CD4-positive, CD25-positive, alpha-beta regulatory T cell (primary cell): ENCODE data around the gene USP31. TPM values are rescaled to one million over a fixed set of nuclear protein-coding genes. Genes with fewer than 3 reads are reported as not detected.
A peak's percentile ranks its signal among the peaks of the same experiment; 100 is the strongest.
"Not testable (repeated sequence)": the region's sequence is repeated elsewhere in the genome, so short reads cannot be mapped to it uniquely, and the experiment has no call there.

Experiments
- ATAC-seq, 2 donors: fragments of 150-1000 bp; cut with Tn5 transposase; one replicate each; pipeline ENCODE4 v1.10.0; 2021; ENCODE audit warnings: low read depth in 2 of 2, moderate number of reproducible peaks in 2 of 2, moderate library complexity in 1 of 2
- DNase-seq, 3 donors: peaks; one replicate each; pipeline versions ENCODE4 v3.0.0 to v3.0.0-alpha.2; 2012 to 2022; ENCODE audit warnings: mixed read lengths in 1 of 3
- H3K27ac ChIP-seq: one replicate; pipeline ENCODE4 v1.7.0; 2013; ENCODE audit warnings: mild to moderate bottlenecking, low read length; ENCODE audit not compliant: insufficient read depth, poor library complexity, severe bottlenecking
- H3K27me3 ChIP-seq: one replicate; pipeline ENCODE4 v1.7.0; 2013; ENCODE audit warnings: low read length; ENCODE audit not compliant: control insufficient read depth, insufficient read depth
- H3K36me3 ChIP-seq: one replicate; pipeline ENCODE4 v1.7.0; 2013; ENCODE audit warnings: mild to moderate bottlenecking, low read length, moderate library complexity; ENCODE audit not compliant: control insufficient read depth, insufficient read depth
- H3K4me1 ChIP-seq: 2 replicates; pipeline ENCODE4 v1.7.0; 2013; ENCODE audit warnings: mild to moderate bottlenecking, low read length; ENCODE audit not compliant: insufficient read depth, control insufficient read depth, poor library complexity, severe bottlenecking
- H3K4me3 ChIP-seq: one replicate; pipeline ENCODE4 v1.7.0; 2013; ENCODE audit warnings: low read depth, mild to moderate bottlenecking, low read length, moderate library complexity
- H3K9me3 ChIP-seq, 2 experiments: 1 replicate in 1 of 2; 2 replicates in 1 of 2; pipeline ENCODE4 v1.7.0; 2013; ENCODE audit warnings: low read length in 2 of 2, mild to moderate bottlenecking in 1 of 2, moderate library complexity in 1 of 2; ENCODE audit not compliant: control insufficient read depth in 2 of 2
- H3K27ac Mint-ChIP-seq, 3 donors: one replicate each; pipeline ENCODE4 v1.8.0; 2020 to 2022; ENCODE audit warnings: mild to moderate bottlenecking in 3 of 3, mixed read lengths in 3 of 3, moderate library complexity in 2 of 3
- H3K27me3 Mint-ChIP-seq: one replicate; pipeline ENCODE4 v1.8.0; 2022; ENCODE audit warnings: mild to moderate bottlenecking, mixed read lengths
- H3K36me3 Mint-ChIP-seq: one replicate; pipeline ENCODE4 v1.8.0; 2020; ENCODE audit warnings: mixed read lengths
- H3K4me1 Mint-ChIP-seq, 4 donors: one replicate each; pipeline ENCODE4 v1.8.0; 2020 to 2022; ENCODE audit warnings: mixed read lengths in 4 of 4, mild to moderate bottlenecking in 1 of 4
- H3K4me3 Mint-ChIP-seq, 4 donors: one replicate each; pipeline ENCODE4 v1.8.0; 2020 to 2022; ENCODE audit warnings: mild to moderate bottlenecking in 4 of 4, mixed read lengths in 4 of 4, moderate library complexity in 3 of 4
- H3K9me3 Mint-ChIP-seq, 7 donors: one replicate each; pipeline ENCODE4 v1.8.0; 2020 to 2022; ENCODE audit warnings: mixed read lengths in 7 of 7, mild to moderate bottlenecking in 3 of 7, moderate library complexity in 2 of 7
- polyA plus RNA-seq, 4 donors: library from polyadenylated mRNA; unstranded; fragments of 300-500 nt; fragmentation: Illumina TruSeq; gene quantifications; one replicate each; pipeline ENCODE4 v1.2.3, GENCODE V29; 2021
- total RNA-seq: library from RNA; stranded (reverse); gene quantifications from one replicate; pipeline ENCODE4 v1.2.3, GENCODE V29; 2022

USP31 gene
- total and polyA plus RNA-seq, 5 donors from 2014 or later, result 0.13 to 4.2 (median 0.40) TPM

DNA sequence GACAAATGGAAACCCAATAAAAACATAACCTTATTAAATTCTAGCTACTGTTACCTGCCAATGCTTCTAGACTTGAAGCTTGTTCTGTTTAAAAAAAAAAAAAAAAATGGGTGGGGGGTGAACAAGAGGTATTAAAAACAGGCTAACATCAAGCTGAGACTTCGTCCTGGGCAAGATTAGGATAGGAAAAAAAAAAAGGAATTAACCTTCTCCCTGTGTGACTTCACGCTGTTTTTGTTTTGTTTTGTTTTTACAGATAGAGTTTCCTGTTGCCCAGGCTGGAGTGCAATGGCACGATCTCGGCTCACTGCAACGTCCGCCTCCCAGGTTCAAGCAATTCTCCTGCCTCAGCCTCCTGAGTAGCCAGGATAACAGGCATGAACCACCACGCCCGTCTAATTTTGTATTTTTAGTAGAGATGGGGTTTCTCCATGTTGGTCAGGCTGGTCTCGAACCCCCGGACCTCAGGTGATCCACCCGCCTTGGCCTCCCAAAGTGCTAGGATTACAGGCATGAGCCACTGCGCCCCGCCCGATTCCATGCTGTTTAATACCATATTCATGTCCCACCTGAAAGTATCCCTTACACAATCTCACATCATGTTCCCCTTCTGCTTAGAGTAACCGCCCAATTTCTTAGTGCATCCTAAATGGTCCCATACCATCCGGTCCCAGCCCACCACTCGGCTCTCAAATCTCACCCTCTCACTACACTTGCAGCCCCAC is 2.2 kb downstream of the USP31 start:
- no peak overlapping the region for H3K27ac ChIP-seq

DNA sequence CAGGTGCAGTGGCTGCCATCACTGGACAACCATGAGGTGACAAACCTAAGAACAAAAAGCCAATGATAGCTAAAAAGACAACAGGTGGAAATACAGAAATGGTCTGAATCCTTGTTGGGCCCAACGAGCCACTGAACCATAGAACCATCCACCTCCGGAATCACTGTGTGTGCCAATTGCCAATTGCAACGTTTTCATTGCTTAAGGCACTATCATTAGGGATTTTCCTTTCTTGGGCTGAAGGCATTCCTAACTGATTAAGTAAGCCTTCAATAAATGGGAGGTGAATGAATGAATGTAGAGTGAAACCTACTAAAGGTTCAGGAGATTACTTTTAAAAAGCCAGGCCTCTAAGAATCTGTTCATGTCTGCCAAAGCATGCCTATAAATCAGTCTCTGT is 3.6 kb downstream of the USP31 start:
- DNase-seq (no peak), ATAC-seq (no peak)
- Mint-ChIP-seq H3K36me3 (no peaks in the 10 kb centered on the region), H3K27me3 (no peaks in the 10 kb centered on the region), H3K9me3 (peaks cover 0 to 2% (median 0%) of the 10 kb centered on the region in 7 donors), H3K27ac (no peak overlapping the region), H3K4me3 (no peak overlapping the region), H3K4me1 (peaks cover 6 to 21% (median 17%) of the 10 kb centered on the region in 4 donors)
- H3K9me3 ChIP-seq, result no peaks in the 10 kb centered on the region
- H3K27me3 ChIP-seq, result no peaks in the 10 kb centered on the region
- H3K4me3 ChIP-seq, result no peak overlapping the region
- H3K27ac ChIP-seq, result no peak overlapping the region
- H3K4me1 ChIP-seq, result peaks cover 10% of the 10 kb centered on the region
- no peaks in the 10 kb centered on the region for H3K36me3 ChIP-seq

More for the DNA sequence above, 2.2 kb downstream of the USP31 start:
- Mint-ChIP-seq H3K4me3 (peak overlapping the region; percentile 6 to 89 (median 42)), H3K9me3 (peaks cover 0 to 2% (median 0%) of the 10 kb centered on the region in 7 donors), H3K36me3 (no peaks in the 10 kb centered on the region), H3K4me1 (peaks cover 6 to 24% (median 18%) of the 10 kb centered on the region in 4 donors), H3K27me3 (no peaks in the 10 kb centered on the region), H3K27ac (no peak overlapping the region)
- Histone ChIP-seq H3K4me3 (no peak overlapping the region), H3K4me1 (peaks cover 10% of the 10 kb centered on the region), H3K27me3 (peaks cover 2% of the 10 kb centered on the region), H3K9me3 (no peaks in the 10 kb centered on the region), H3K36me3 (no peaks in the 10 kb centered on the region)
- no peak for ATAC-seq
- no peak for DNase-seq

DNA sequence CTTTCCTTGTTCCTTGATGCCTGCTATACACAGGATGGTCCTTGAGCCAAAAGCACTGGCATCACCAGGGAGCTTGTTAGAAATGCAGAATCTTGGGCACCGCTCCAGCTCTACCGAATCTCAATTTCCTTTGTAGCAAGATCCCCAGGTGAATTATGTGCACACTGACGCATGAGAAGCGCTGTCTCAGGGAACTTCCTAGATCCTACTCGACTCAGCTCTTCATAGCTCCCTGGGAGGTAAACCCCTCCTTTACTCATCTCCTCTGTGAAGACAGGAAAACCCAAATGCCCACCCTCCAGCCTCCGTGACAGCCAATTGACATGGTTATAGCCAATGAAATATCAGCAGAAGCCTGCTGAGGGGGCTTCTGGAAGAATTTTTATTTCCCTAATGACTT is 4.1 kb downstream of the USP31 start:
- Histone ChIP-seq H3K27ac (no peak overlapping the region), H3K27me3 (no peaks in the 10 kb centered on the region), H3K9me3 (no peaks in the 10 kb centered on the region), H3K36me3 (no peaks in the 10 kb centered on the region), H3K4me3 (no peak overlapping the region), H3K4me1 (peaks cover 10% of the 10 kb centered on the region)
- Mint-ChIP-seq H3K27ac (no peak overlapping the region), H3K27me3 (no peaks in the 10 kb centered on the region), H3K36me3 (no peaks in the 10 kb centered on the region), H3K9me3 (peaks cover 0 to 2% (median 0%) of the 10 kb centered on the region in 7 donors), H3K4me3 (peak overlapping the region in 1 of 4 donors; percentile 38), H3K4me1 (peaks cover 4 to 21% (median 15%) of the 10 kb centered on the region in 4 donors)
- DNase-seq (no peak), ATAC-seq (no peak)

DNA sequence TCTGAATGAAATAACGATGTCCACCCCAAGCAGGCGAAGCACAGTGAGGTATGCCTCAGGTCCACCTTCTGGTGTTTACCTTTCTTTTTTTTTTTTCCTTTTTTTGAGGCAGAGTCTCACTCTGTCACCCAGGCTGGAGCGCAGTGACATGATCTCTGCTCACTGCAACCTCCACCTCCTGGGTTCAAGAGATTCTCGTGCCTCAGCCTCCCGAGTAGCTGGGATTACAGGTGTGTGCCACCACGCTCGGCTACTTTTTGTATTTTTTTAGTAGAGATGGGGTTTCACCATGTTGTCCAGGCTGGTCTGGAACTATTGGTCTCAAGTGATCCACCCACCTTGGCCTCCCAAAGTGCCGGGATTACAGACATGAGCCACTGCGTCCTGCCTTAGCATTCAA is 4.9 kb downstream of the USP31 start:
- not testable (repeated sequence) for H3K4me1 ChIP-seq

DNA sequence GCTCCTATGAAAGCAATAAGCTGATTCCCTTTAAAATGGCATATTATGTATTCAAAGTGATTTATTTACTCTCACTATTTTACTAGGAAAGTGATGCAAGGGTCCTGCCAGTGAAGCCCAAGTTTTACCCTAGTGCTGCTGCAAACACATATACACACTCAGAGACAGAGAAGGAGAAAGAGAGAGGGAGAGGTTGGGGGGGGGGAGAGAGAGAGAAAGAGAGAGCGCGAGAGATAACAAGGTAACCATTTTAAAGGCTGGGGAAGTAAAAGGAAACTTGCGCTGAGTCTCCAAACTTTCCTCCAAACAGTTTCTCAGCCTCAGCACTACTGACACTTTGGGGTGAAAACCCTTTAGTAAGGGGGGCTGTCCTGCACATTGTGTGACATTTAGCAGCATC is 5.9 kb downstream of the USP31 start:
- no peak overlapping the region for H3K27ac Mint-ChIP-seq
- Histone ChIP-seq H3K27ac (no peak overlapping the region), H3K4me1 (peaks cover 7% of the 10 kb centered on the region), H3K36me3 (no peaks in the 10 kb centered on the region), H3K27me3 (no peaks in the 10 kb centered on the region), H3K9me3 (peaks cover 0 to 3% of the 10 kb centered on the region in 2 experiments), H3K4me3 (no peak overlapping the region)
- peak overlapping the region in 1 of 4 donors; percentile 2 for H3K4me3 Mint-ChIP-seq
- peaks cover 0 to 13% (median 9%) of the 10 kb centered on the region in 4 donors for H3K4me1 Mint-ChIP-seq
- ATAC-seq (no peak), DNase-seq (no peak)
- H3K36me3 Mint-ChIP-seq, result peaks cover 3% of the 10 kb centered on the region
- H3K27me3 Mint-ChIP-seq, result no peaks in the 10 kb centered on the region
- H3K9me3 Mint-ChIP-seq, result peaks cover 0 to 6% (median 3%) of the 10 kb centered on the region in 7 donors

More for the DNA sequence above, 4.9 kb downstream of the USP31 start:
- not testable (repeated sequence) for DNase-seq, H3K27me3 ChIP-seq, H3K4me3 ChIP-seq, H3K27ac ChIP-seq, H3K9me3 Mint-ChIP-seq, H3K36me3 Mint-ChIP-seq, H3K27ac Mint-ChIP-seq, H3K4me3 Mint-ChIP-seq, H3K27me3 Mint-ChIP-seq, H3K36me3 ChIP-seq, ATAC-seq, H3K9me3 ChIP-seq
- peaks cover 0 to 13% (median 9%) of the 10 kb centered on the region in 4 donors for H3K4me1 Mint-ChIP-seq

DNA sequence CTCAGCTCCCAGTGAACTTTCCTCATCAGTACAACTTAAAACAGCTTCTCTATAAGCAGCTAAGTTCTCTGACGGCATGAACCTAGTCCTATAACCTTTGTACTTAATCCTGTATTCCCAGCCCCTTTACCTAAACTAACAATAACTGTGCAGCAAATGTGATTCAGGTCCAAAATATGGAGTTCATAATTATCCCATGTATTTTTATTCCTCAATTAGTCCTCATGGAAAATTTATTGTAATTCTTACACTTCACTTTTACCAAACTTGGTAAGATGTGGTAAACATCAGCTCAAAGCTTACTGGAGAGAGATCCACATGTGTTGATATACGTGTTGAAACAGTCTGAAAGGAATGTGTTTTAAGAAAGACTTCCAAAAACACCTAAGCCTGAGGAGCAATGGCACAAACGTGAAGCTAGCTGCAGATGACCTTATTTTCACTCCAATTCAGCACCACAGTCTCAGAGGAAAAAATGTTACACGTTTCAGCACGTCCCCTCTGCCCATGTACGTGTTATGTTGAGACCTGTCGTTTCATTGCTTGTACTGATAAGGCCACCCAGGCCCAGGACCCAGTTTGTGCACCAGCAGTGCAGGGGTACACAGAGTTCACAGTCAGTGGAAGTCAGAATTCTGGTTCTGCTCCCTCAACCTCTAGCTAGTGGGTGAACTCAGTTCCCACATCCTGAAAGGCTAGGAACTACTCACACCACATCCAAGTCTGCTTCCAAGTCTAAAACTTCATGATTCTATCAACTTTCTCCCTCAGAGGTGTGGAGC is 7.1 kb downstream of the USP31 start:
- no peaks in the 10 kb centered on the region for H3K4me1 ChIP-seq
- H3K36me3 ChIP-seq, result no peaks in the 10 kb centered on the region
- peak overlapping the region in 1 of 3 donors; percentile 28 for H3K27ac Mint-ChIP-seq
- no peak for DNase-seq
- H3K27ac ChIP-seq, result no peak overlapping the region
- no peaks in the 10 kb centered on the region for H3K27me3 ChIP-seq
- no peak for ATAC-seq
- peaks cover 8% of the 10 kb centered on the region for H3K36me3 Mint-ChIP-seq
- H3K27me3 Mint-ChIP-seq, result no peaks in the 10 kb centered on the region
- no peak overlapping the region for H3K4me3 ChIP-seq
- H3K9me3 ChIP-seq, result peaks cover 0 to 11% of the 10 kb centered on the region in 2 experiments
- H3K4me1 Mint-ChIP-seq, result peaks cover 0 to 5% (median 3%) of the 10 kb centered on the region in 4 donors
- peaks cover 0 to 12% (median 4%) of the 10 kb centered on the region in 7 donors for H3K9me3 Mint-ChIP-seq
- no peak overlapping the region for H3K4me3 Mint-ChIP-seq

DNA sequence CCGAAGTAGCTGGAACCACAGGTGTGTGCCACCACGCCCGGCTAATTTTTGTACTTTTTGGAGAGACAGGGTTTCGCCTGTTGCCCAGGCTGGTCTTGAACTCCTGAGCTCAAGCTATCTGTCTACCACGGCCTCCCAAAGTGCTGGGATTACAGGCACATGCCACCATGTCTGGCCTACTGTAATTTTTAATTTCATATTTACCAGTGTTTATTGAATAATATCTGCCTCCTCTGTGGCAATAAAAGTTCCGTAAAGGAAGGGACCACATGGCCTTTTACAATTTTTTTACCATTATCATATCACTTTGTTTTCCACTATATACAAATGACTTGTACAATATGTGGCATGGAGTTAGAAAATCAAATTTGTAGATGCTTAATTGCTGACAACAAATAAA is 7.8 kb downstream of the USP31 start:
- Histone ChIP-seq H3K4me1 (no peaks in the 10 kb centered on the region), H3K27ac (no peak overlapping the region), H3K36me3 (no peaks in the 10 kb centered on the region), H3K9me3 (peaks cover 0 to 13% of the 10 kb centered on the region in 2 experiments), H3K4me3 (no peak overlapping the region), H3K27me3 (no peaks in the 10 kb centered on the region)
- DNase-seq (no peak), ATAC-seq (no peak)
- Mint-ChIP-seq H3K36me3 (peaks cover 10% of the 10 kb centered on the region), H3K27me3 (no peaks in the 10 kb centered on the region), H3K9me3 (peaks cover 0 to 12% (median 4%) of the 10 kb centered on the region in 7 donors), H3K27ac (no peak overlapping the region), H3K4me3 (no peak overlapping the region), H3K4me1 (peaks cover 0 to 5% (median 3%) of the 10 kb centered on the region in 4 donors)
